ENCODE results near the gene ZNF236. TPM values are rescaled to one million over a fixed set of nuclear protein-coding genes. Genes with fewer than 3 reads are reported as not detected.

The ZNF236 gene
- total and polyA plus RNA-seq, 2 of the 8 experiments (the other 6 are each of a cell fraction or from before 2014, with no cell fraction given), result 6.7 to 14.5 TPM

- Histone ChIP-seq H3K9me3 (ENCODE audit: insufficient read depth in 2 of 2, low read depth in 1 of 2, low read length in 1 of 2) (no peaks in the 10 kb centered on the region), H3K4me2 (ENCODE audit: insufficient read depth in 1 of 2, low read depth in 2 of 2, low read length in 2 of 2) (no peak overlapping the region), H3K79me1 (ENCODE audit: low read depth, low read length) (no peaks in the 10 kb centered on the region), H3K4me1 (replicated peaks in 1 of 4; ENCODE audit: control insufficient read depth in 3 of 4, insufficient read depth in 4 of 4, low read length in 3 of 4) (peaks cover 0 to 9% (median 5%) of the 10 kb centered on the region in 4 experiments; a peak in 5 of 7 replicates), H2BK120ac (replicated peaks; ENCODE audit: low read depth, low read length) (no peak overlapping the region), H3K18ac (ENCODE audit: extremely low read depth, low read length) (no peak overlapping the region; the same call in 1 of the 2 replicates), H2BK15ac (ENCODE audit: low read length) (no peak overlapping the region), H4K91ac (replicated peaks; ENCODE audit: insufficient read length, low read length) (no peak overlapping the region), H4K5ac (ENCODE audit: insufficient read length, low read depth, low read length) (no peak overlapping the region), H3K4me3 (ENCODE audit: extremely low read depth in 1 of 4, insufficient read depth in 2 of 4, low read depth in 3 of 4, low read length in 4 of 4) (no peak overlapping the region), H4K20me1 (replicated peaks in 1 of 2; ENCODE audit: control insufficient read depth in 1 of 2, insufficient read depth in 2 of 2, low read length in 2 of 2) (no peaks in the 10 kb centered on the region), H3K23ac (ENCODE audit: insufficient read length) (no peak overlapping the region), H3K36me3 (ENCODE audit: control insufficient read depth in 2 of 4, insufficient read depth in 4 of 4, low read length in 3 of 4) (no peaks in the 10 kb centered on the region), H2BK20ac (ENCODE audit: low read length) (no peak overlapping the region), H3K9ac (replicated peaks in 1 of 4; ENCODE audit: extremely low read depth in 1 of 4, low read depth in 3 of 4, low read length in 3 of 4) (no peak overlapping the region), H2BK5ac (ENCODE audit: low read depth, low read length) (no peak overlapping the region), H3K27me3 (replicated peaks in 1 of 4; ENCODE audit: control insufficient read depth in 3 of 4, extremely low read depth in 1 of 4, insufficient read depth in 3 of 4, low read length in 3 of 4) (no peaks in the 10 kb centered on the region), H3K79me2 (ENCODE audit: control insufficient read depth in 1 of 2, insufficient read depth in 2 of 2, low read length in 2 of 2) (no peaks in the 10 kb centered on the region), H4K8ac (ENCODE audit: extremely low read depth, insufficient read depth, low read length) (no peak overlapping the region), H3K56ac (replicated peaks; ENCODE audit: insufficient read length, low read depth, low read length) (no peak overlapping the region), H3K23me2 (ENCODE audit: low read depth, low read length) (no peaks in the 10 kb centered on the region), H2AFZ (ENCODE audit: low read length) (no peak overlapping the region), H2BK12ac (ENCODE audit: low read depth, low read length) (no peak overlapping the region), H3K14ac (ENCODE audit: insufficient read length) (no peak overlapping the region), H3K4ac (replicated peaks; ENCODE audit: insufficient read length, low read depth, low read length) (no peak overlapping the region), H2AK5ac (ENCODE audit: low read depth, low read length) (no peak overlapping the region), H3K27ac (ENCODE audit: low read depth, low read length) (no peak overlapping the region)
- ChIA-PET CTCF (ENCODE audit: partially characterized antibody) (interaction anchor here (1.1 to 3.8 kb wide), 5 partner anchors 7 to 713 kb away, joined by 3 to 38 read pairs (median 5); no protein-coding TSS in a partner anchor), POLR2A (ENCODE audit: partially characterized antibody) (no interaction called here)
- no peak for DNase-seq (ENCODE audit: low read depth in 1 of 2, low spot score in 2 of 2)
- 89% methylated on average over 28 of the region's 28 CpGs; no CpG with 5 or more reads in 1 of the 2 experiments for WGBS, 2 experiments (ENCODE audit: extremely low coverage in 1 of 2, insufficient coverage in 1 of 2, insufficient read length in 1 of 2, insufficient replicate concordance in 2 of 2, low coverage in 1 of 2, low lambda C conversion rate in 2 of 2, missing lambda C conversion rate in 1 of 2)
- no peak for FAIRE-seq
- no peak for TF ChIP-seq USF2 (IDR thresholded peaks at IDR 0.05; ENCODE audit: low read length)
- no peak for TF ChIP-seq SAP30 (IDR thresholded peaks at IDR 0.05; ENCODE audit: insufficient read depth, insufficient replicate concordance, low read length)
- TF ChIP-seq SP2 (IDR thresholded peaks at IDR 0.05; ENCODE audit: low read length), result no peak
- TF ChIP-seq BACH1 (IDR thresholded peaks at IDR 0.05; ENCODE audit: low read length), result no peak
- no peak for TF ChIP-seq ATF2 (IDR thresholded peaks at IDR 0.05; ENCODE audit: low read length)
- TF ChIP-seq RBBP5 (IDR thresholded peaks at IDR 0.05; ENCODE audit: borderline replicate concordance, low read depth, low read length), result no peak
- no peak for TF ChIP-seq NANOG (IDR thresholded peaks at IDR 0.05; ENCODE audit: insufficient read depth, low read depth, low read length, poor library complexity, severe bottlenecking)
- TF ChIP-seq TAF7 (optimal IDR thresholded peaks at IDR 0.05; ENCODE audit: borderline replicate concordance, low read depth, low read length), result no peak
- TF ChIP-seq MAFK (IDR thresholded peaks at IDR 0.05; ENCODE audit: low read depth, low read length), result no peak
- TF ChIP-seq SP4 (IDR thresholded peaks at IDR 0.05; ENCODE audit: low read length), result no peak
- TF ChIP-seq KDM5A (IDR thresholded peaks at IDR 0.05; ENCODE audit: low read length), result no peak
These were observed 167.4 kb downstream of the ZNF236 start for GRCh38 chr18:76989647-76990190.

Measured in H1 (cell line).